GM18505 (cell line): ENCODE data around the gene DTX1.

Source experiments
- ATAC-seq: cut with Tn5 transposase; IDR thresholded peaks from one replicate; pipeline ENCODE4 v1.9.1; 2021; ENCODE audit not compliant: unreplicated experiment
- POLR2A ChIP-seq: IDR thresholded peaks from 4 replicates; pipeline ENCODE4 v1.6.1; 2011; ENCODE audit warnings: borderline replicate concordance; ENCODE audit not compliant: insufficient read depth, insufficient read length; ENCODE audit errors: extremely low read depth

The DTX1 gene

GRCh38 chr12:113060336-113060960 is 3.9 kb downstream of the DTX1 start:
- TF ChIP-seq POLR2A, result no peak

DNA sequence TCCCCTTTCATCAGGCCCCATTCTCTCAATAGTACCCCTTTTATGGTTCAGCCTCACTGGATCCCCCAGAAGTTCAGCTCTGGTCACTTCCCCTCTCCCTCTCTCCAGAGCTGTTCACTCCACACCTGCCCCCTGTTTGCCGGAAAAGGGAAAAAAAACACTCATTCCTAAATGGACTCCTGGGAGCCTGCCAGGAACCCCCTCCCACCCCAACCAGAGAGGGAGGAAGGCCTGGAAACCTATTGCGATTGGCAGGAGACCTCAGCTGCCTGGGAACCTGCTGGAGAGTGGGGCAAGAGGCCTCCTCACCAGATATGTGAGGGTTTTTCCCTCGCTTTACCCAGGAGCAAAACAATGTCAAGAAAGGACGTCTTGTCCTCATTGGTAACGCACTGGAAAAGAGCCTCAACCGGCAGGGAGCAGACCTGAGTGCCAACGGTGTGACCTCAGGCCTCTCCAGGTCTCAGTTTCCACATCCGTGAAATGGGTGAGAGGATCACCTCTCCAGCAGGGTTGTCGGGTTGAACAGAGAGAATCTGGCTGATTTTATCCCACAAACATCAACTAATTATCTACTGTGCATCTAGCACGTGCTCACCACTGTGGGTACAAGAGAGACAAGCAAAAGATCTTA is 4.6 kb downstream of the DTX1 start:
- ATAC-seq, result no peak
- TF ChIP-seq POLR2A, result no peak

More at GRCh38 chr12:113060336-113060960, 3.9 kb downstream of the DTX1 start:
- no peak for ATAC-seq

- ATAC-seq, result no peak
- no peak for TF ChIP-seq POLR2A
These were observed 6.2 kb downstream of the DTX1 start for GRCh38 chr12:113062502-113063395.

DNA sequence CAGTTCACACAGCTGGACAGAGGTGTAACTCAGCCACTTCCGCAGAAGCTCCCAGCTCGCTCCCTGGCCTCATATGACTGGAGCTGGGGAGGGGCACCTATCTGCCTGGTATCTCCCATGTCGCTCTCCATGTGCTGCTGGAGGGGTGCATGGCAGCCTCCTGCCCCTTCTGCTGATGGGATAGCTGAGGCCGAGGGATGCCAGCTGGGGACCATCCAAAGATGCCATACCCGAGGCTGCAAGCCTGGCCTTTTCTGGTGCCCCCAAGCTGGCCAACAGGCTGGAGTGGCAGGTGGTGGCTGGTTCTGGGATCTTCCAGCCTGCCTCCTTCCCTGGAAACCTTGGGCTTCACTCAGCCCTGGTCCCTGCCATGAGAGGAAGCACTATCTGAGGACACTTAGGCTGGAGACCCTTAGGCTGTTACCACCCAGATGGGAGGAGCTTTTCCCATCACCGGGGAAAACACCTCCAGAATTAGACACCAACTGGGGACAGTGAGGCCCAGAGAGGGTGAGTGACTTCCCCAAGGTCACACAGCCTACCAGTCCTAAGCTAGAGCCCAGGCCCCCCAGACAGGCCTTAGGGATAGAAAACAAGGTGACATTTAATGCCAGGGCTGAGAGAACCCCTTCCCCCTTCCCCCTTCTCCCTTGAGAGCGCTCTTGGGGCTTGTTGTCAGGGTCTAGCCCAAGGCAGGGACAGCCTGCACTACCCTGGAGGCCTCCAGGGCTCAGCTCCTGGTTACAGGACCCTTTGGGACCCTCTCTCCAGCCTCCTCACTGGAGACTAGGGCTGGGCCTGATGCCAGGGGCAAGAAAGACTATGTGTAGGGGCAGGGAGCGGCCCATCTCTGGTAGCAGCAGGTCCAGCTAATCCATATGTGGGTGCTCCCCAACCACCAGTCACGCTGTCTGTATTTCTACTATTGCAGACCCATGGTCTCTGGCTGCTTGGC is 7.1 kb downstream of the DTX1 start:
- no peak for TF ChIP-seq POLR2A
- no peak for ATAC-seq

GRCh38 chr12:113064395-113065125 is 8.0 kb downstream of the DTX1 start:
- TF ChIP-seq POLR2A, result no peak
- ATAC-seq, result no peak

- no peak for TF ChIP-seq POLR2A
- ATAC-seq, result no peak
These were observed 8.8 kb downstream of the DTX1 start for GRCh38 chr12:113065126-113066007.

DNA sequence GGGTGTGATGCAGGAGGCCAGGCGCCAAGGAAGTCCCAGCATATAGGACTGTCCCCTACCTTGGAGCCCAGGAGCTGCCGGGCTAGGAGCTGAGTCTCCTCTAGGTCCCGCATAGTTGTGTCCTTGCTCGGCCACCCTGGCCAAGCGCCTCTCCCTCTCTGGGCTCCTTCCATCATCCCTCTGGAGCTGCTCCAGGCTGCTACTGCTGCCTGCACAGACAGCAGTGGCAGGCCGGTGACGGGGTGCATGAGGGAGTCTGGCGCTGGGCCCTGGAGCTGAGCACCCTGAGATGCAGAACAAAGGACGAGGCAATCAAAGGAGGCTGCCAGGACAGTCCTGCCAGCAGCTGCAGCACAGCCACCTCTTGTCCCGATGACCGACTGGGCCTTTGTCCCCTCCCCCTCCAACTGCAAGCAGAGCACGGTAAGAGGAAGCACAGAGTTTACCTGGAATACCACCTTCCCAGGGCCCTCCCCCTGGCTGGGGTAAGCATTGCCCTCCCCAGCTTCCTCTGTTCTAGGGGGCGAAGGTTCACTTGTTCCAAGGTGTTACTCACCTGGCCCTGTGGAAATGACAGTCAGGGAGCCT is 10.4 kb downstream of the DTX1 start:
- no peak for ATAC-seq
- TF ChIP-seq POLR2A, result no peak

- no peak for TF ChIP-seq POLR2A
- ATAC-seq, result no peak
These were observed 11.7 kb downstream of the DTX1 start for GRCh38 chr12:113067987-113068935.

GRCh38 chr12:113069149-113069548 is 12.6 kb downstream of the DTX1 start:
- TF ChIP-seq POLR2A, result no peak
- ATAC-seq, result no peak

- ATAC-seq, result no peak
- no peak for TF ChIP-seq POLR2A
These were observed 13.2 kb downstream of the DTX1 start for GRCh38 chr12:113069751-113070116.
